PC-3 (cell line): Measurements from ENCODE around the gene AURKB. TPM values are rescaled to one million over a fixed set of nuclear protein-coding genes. Genes with fewer than 3 reads are reported as not detected.
"Not testable (repeated sequence)": the region's sequence is repeated elsewhere in the genome, so short reads cannot be mapped to it uniquely, and the experiment has no call there.

Experiments
- ATAC-seq: fragments of 200-7000 bp; cut with Tn5 transposase; 2 replicates; pipeline ENCODE4 v1.9.1; 2020; ENCODE audit warnings: mild to moderate bottlenecking, moderate library complexity
- BruUV-seq: library from RNA; stranded (reverse); fragments of 400-500 nt; replicated peaks from 2 replicates; lab custom pipeline; 2021; lab: Mats Ljungman, UMichigan
- CTCF ChIA-PET: fragments of 300-600 bp; sonication (Branson Sonifier 250); formaldehyde crosslinking; loops from one replicate; lab custom pipeline; 2022; ENCODE audit warnings: antibody characterized with exemption; lab: Charles Lee
- POLR2A ChIA-PET: fragments of 300-600 bp; sonication (Branson Sonifier 250); formaldehyde crosslinking; loops from one replicate; lab custom pipeline; 2022; ENCODE audit warnings: antibody characterized with exemption; ENCODE audit not compliant: unreplicated experiment; lab: Charles Lee
- DNase-seq: peaks from one replicate; pipeline ENCODE4 v3.0.0-alpha.2; 2015
- H2AFZ ChIP-seq: fragments of 300-600 bp; sonication (generic); 2 replicates; pipeline ENCODE4 v1.6.0; 2016; ENCODE audit warnings: antibody characterized with exemption, low read length
- H3F3A ChIP-seq: fragments of 300-600 bp; sonication (generic); one replicate; pipeline ENCODE4 v1.6.0; 2017; ENCODE audit warnings: antibody characterized with exemption, low read length, control low read depth, mild to moderate bottlenecking; ENCODE audit not compliant: unreplicated experiment
- H3K27ac ChIP-seq: fragments of 300-600 bp; sonication (generic); 2 replicates; pipeline ENCODE4 v1.5.1; 2016; ENCODE audit warnings: mild to moderate bottlenecking, low read length
- H3K27me3 ChIP-seq: fragments of 300-600 bp; sonication (generic); 2 replicates; pipeline ENCODE4 v1.6.1; 2016; ENCODE audit warnings: low read length, mixed read lengths
- H3K36me3 ChIP-seq: fragments of 300-600 bp; sonication (generic); 2 replicates; pipeline ENCODE4 v1.6.1; 2016; ENCODE audit warnings: low read depth, mixed run types, low read length, mixed read lengths
- H3K4me1 ChIP-seq: fragments of 300-600 bp; sonication (generic); 2 replicates; pipeline ENCODE4 v1.5.1; 2016; ENCODE audit warnings: low read length; ENCODE audit not compliant: insufficient read depth
- H3K4me2 ChIP-seq: fragments of 300-600 bp; sonication (generic); 2 replicates; pipeline ENCODE4 v1.6.0; 2016; ENCODE audit warnings: low read length
- H3K4me3 ChIP-seq: fragments of 300-600 bp; sonication (generic); 2 replicates; pipeline ENCODE4 v1.5.1; 2016; ENCODE audit warnings: mild to moderate bottlenecking, low read length, mixed read lengths
- H3K79me2 ChIP-seq: fragments of 300-600 bp; sonication (generic); 2 replicates; pipeline ENCODE4 v1.6.1; 2017; ENCODE audit warnings: low read length, mixed read lengths
- H3K9ac ChIP-seq: fragments of 300-600 bp; sonication (generic); 2 replicates; pipeline ENCODE4 v1.6.0; 2016; ENCODE audit warnings: mild to moderate bottlenecking, low read length
- H3K9me2 ChIP-seq: fragments of 300-600 bp; sonication (generic); replicated peaks from 2 replicates; pipeline ENCODE4 v1.6.1; 2016; ENCODE audit warnings: mixed run types, low read length, mixed read lengths
- H3K9me3 ChIP-seq: fragments of 300-600 bp; sonication (generic); 2 replicates; pipeline ENCODE4 v1.6.1; 2016; ENCODE audit warnings: low read length, mixed read lengths
- H4K20me1 ChIP-seq: fragments of 300-600 bp; sonication (generic); 2 replicates; pipeline ENCODE4 v1.6.1; 2016; ENCODE audit warnings: low read length, mixed read lengths
- EZH2 ChIP-seq: fragments of 300-600 bp; sonication (generic); IDR thresholded peaks from one replicate; pipeline ENCODE4 v1.6.1; 2017; ENCODE audit warnings: antibody characterized with exemption, mild to moderate bottlenecking, low read length; ENCODE audit not compliant: unreplicated experiment
- EZH2phosphoT487 ChIP-seq: fragments of 300-600 bp; sonication (generic); IDR thresholded peaks from 2 replicates; pipeline ENCODE4 v1.6.1; 2018; ENCODE audit warnings: mild to moderate bottlenecking, antibody characterized with exemption, low read length, borderline replicate concordance
- intact Hi-C: fragments of 100-400 bp; cut with micrococcal nuclease; formaldehyde crosslinking; loops from 2 replicates; pipeline ENCODE4 v1.9.0; 2023
- total RNA-seq: library from RNA; depleted of rRNA; stranded (reverse); fragments of >200 nt; gene quantifications from 2 replicates; pipeline ENCODE4 v1.2.3, GENCODE V29; 2014
- TF ChIP-seq, protein P1 (sequence below): fragments of 300-600 bp; sonication (generic); conservative IDR thresholded peaks from 2 replicates; pipeline ENCODE4 v1.5.1; 2017; ENCODE audit warnings: antibody characterized with exemption, low read depth, mild to moderate bottlenecking, low read length

AURKB gene
- total RNA-seq, 1 experiment from 2014 or later = 82.9 TPM

- intact Hi-C loops = loop anchor here (1.0 to 5.0 kb wide), 2 partner anchors 34 to 84 kb away; no protein-coding TSS in a partner anchor
- ChIA-PET POLR2A (interaction anchor here (0.7 to 0.8 kb wide), 2 partner anchors 13 to 63 kb away, joined by 3 to 7 read pairs; no protein-coding TSS in a partner anchor), CTCF (interaction anchor here (0.6 kb wide), 1 partner anchor 11 kb away, joined by 3 read pairs; the partner anchor contains the start of gene AURKB)
- no peaks in the 10 kb centered on the region for H3K9me2 ChIP-seq
- H3K36me3 ChIP-seq = no peaks in the 10 kb centered on the region
- no peaks in the 10 kb centered on the region for H3F3A ChIP-seq
- peak overlapping the region; percentile 86 for H3K27ac ChIP-seq
- H3K27me3 ChIP-seq = no peaks in the 10 kb centered on the region
- H3K4me3 ChIP-seq = peak overlapping the region; percentile 82
- ATAC-seq (peak; percentile 37), DNase-seq (peak; percentile 93)
- peak overlapping the region; percentile 76 for H2AFZ ChIP-seq
- H3K9ac ChIP-seq = peak overlapping the region; percentile 79
- no peaks in the 10 kb centered on the region for H3K79me2 ChIP-seq
- no peaks in the 10 kb centered on the region for H4K20me1 ChIP-seq
- H3K4me1 ChIP-seq = peaks cover 10% of the 10 kb centered on the region
- no peaks in the 10 kb centered on the region for H3K9me3 ChIP-seq
- no TSS peak for BruUV-seq
- H3K4me2 ChIP-seq = peak overlapping the region; percentile 96
- TF ChIP-seq EZH2phosphoT487 (no peak), EZH2 (no peak)
- TF ChIP-seq, protein P1, sequence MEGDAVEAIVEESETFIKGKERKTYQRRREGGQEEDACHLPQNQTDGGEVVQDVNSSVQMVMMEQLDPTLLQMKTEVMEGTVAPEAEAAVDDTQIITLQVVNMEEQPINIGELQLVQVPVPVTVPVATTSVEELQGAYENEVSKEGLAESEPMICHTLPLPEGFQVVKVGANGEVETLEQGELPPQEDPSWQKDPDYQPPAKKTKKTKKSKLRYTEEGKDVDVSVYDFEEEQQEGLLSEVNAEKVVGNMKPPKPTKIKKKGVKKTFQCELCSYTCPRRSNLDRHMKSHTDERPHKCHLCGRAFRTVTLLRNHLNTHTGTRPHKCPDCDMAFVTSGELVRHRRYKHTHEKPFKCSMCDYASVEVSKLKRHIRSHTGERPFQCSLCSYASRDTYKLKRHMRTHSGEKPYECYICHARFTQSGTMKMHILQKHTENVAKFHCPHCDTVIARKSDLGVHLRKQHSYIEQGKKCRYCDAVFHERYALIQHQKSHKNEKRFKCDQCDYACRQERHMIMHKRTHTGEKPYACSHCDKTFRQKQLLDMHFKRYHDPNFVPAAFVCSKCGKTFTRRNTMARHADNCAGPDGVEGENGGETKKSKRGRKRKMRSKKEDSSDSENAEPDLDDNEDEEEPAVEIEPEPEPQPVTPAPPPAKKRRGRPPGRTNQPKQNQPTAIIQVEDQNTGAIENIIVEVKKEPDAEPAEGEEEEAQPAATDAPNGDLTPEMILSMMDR = no peak
Measured at GRCh38 chr17:8220783-8221662, 10.6 kb upstream of the AURKB start.

GRCh38 chr17:8214000-8214399, 3.6 kb upstream of the AURKB start:
- intact Hi-C loops, H3K9me2 ChIP-seq, CTCF ChIA-PET, H3K9ac ChIP-seq, DNase-seq, H3F3A ChIP-seq, H3K27ac ChIP-seq, H3K36me3 ChIP-seq, H3K27me3 ChIP-seq, H3K4me3 ChIP-seq, H3K4me1 ChIP-seq, H2AFZ ChIP-seq, ATAC-seq, POLR2A ChIA-PET, H4K20me1 ChIP-seq, H3K4me2 ChIP-seq, BruUV-seq, H3K9me3 ChIP-seq: not testable (repeated sequence)
- H3K79me2 ChIP-seq = peaks cover 14% of the 10 kb centered on the region

DNA sequence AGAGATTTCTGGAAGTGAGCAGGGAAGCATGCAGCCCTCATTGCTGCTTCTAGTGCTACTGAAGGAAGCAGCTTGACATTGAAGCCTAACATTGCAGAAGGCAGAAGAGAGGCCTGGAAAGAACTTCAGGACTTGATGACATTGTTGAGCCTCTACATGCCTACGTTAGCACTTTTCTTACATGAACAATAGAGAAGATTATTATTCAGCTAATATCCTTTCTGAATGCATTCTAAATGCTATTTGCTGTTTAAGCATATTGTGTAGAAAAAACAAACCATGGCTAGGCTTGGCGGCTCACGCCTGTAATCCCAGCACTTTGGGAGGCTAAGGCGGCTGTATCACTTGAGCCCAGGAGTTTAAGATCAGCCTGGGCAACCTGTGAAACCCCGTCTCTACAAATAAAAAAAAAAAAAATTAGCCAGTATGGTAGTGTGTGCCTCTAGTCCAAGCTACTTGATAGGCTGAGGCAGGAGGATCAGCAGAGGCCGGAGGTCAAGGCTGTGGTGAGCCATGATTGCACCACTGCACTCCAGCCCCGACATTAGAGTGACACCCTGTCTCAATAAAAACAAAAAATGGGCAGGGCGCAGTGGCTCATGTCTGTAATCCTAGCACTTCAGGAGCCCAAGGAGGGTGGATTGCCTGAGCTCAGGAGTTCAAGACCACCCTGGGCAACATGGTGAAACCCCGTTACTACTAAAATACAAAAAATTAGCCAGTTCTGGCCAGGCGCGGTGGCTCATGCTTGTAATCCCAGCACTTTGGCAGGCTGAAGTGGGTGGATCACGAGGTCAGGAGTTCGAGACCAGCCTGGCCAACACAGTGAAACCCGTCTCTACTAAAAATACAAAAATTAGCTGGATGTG, 2.2 kb upstream of the AURKB start:
- intact Hi-C loops = no loop called here
- H2AFZ ChIP-seq = no peak overlapping the region
- POLR2A ChIA-PET = no interaction called here
- H3K9me2 ChIP-seq = no peaks in the 10 kb centered on the region
- H3K4me3 ChIP-seq = no peak overlapping the region
- no TSS peak for BruUV-seq
- peaks cover 11% of the 10 kb centered on the region for H4K20me1 ChIP-seq
- no peak overlapping the region for H3K27ac ChIP-seq
- H3F3A ChIP-seq = no peaks in the 10 kb centered on the region
- H3K36me3 ChIP-seq = peaks cover 2% of the 10 kb centered on the region; the same call in 1 of the 2 replicates
- TF ChIP-seq EZH2phosphoT487 = no peak
- TF ChIP-seq, protein P1 = no peak
- TF ChIP-seq EZH2 = no peak
- no peaks in the 10 kb centered on the region for H3K9me3 ChIP-seq
- CTCF ChIA-PET = no interaction called here
- ATAC-seq = no peak
- H3K79me2 ChIP-seq = peaks cover 24% of the 10 kb centered on the region
- no peaks in the 10 kb centered on the region for H3K27me3 ChIP-seq
- peaks cover 13% of the 10 kb centered on the region for H3K4me1 ChIP-seq
- DNase-seq = no peak
- no peak overlapping the region for H3K9ac ChIP-seq
- no peak overlapping the region for H3K4me2 ChIP-seq
